NCI-H2227 treated with DMSO at 0.1 percent for 48 hours (cell line): ENCODE results near the gene MRPL33.
A peak's percentile ranks its signal among the peaks of the same experiment; 100 is the strongest.
"Not testable (repeated sequence)": the region's sequence is repeated elsewhere in the genome, so short reads cannot be mapped to it uniquely, and the experiment has no call there.

ENCODE experiments used
- DNase-seq: peaks from one replicate; lab custom pipeline; 2025; lab: John Stamatoyannopoulos, UW

MRPL33 gene

DNA sequence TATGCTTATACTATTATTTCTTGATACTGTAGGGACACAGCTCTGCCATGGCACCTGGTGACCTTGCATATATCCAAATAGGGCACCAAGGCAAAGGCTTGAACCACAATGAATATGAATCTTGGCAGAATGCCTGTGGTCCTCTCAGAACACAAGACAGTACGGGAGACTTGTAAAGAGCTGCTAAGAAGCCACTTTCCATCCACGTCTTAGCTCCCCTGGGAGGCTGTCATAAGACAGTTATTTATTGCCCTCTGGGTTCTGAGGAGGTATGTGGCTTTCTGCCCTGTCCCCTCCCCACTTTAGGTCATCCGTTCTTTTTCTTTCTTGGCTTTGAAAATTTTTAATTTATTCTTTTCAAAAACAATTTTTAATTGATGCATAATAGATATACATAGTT lies 29.8 kb upstream of the MRPL33 start:
- DNase-seq = no peak

GRCh38 chr2:27742571-27742970 lies 28.9 kb upstream of the MRPL33 start:
- DNase-seq = no peak

GRCh38 chr2:27745494-27745893 lies 26.0 kb upstream of the MRPL33 start:
- not testable (repeated sequence) for DNase-seq

DNA sequence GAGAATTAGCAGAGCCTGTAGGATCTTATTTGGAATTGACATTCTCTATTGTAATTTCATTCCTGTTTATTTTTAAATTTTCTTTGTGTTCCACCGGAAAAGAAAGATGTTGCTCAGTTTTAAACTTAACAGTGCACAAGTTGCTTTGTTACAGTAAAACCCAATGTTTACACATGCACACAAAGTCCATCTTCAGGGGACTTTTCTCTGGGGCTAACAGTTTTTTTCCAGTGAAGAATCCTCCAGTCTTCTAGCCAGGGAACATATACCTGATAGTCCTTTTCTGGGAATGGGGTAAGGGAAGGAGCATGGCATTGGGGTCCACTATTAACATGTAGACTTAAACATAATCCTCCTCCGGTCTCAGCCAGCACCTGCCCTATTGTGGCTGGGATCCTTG lies 25.2 kb upstream of the MRPL33 start:
- DNase-seq = no peak

GRCh38 chr2:27747827-27748352 lies 23.6 kb upstream of the MRPL33 start:
- DNase-seq = no peak

DNA sequence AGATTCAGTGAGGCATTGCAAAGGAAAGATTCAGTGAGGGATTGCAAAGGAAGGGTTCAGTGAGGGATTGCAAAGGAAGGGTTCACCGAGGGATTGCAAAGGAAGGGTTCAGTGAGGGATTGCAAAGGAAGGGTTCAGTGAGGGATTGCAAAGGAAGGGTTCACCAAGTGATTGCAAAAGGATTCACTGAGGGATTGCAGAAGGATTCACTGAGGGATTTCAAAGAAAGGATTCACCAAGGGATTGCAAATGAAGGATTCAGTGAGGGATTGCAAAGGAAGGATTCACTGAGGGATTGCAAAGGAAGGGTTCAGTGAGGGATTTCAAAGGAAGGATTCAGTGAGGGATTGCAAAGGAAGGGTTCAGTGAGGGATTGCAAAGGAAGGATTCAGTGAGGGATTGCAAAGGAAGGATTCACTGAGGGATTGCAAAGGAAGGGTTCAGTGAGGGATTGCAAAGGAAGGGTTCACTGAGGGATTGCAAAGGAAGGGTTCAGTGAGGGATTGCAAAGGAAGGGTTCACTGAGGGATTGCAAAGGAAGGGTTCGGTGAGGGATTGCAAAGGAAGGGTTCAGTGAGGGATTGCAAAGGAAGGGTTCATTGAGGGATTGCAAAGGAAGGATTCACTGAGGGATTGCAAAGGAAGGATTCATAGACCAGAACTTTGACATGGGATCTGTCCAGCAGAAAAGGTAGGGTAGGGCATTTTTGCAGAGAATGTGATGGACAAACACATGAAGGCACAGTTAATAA lies 22.5 kb upstream of the MRPL33 start:
- DNase-seq = not testable (repeated sequence)

DNA sequence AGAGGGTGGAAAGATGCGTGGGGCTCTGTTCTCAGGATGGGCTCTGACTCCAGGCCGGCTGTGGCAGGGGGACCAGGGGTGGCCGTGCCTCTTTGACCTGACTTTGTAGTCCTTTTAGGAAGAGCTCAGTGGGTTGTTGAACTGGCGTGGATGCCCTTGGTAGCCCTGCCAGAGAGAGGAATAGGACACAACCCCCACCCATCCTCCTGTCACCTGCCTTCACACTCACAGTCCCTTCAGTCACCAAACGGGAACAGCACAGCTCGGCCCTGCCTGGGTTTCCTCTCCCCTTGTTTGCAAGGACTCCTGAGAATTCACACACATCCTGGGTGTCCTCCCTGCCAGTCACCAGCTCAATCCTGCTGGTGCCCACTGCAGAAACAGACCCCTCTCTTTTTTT lies 20.1 kb upstream of the MRPL33 start:
- no peak for DNase-seq

DNA sequence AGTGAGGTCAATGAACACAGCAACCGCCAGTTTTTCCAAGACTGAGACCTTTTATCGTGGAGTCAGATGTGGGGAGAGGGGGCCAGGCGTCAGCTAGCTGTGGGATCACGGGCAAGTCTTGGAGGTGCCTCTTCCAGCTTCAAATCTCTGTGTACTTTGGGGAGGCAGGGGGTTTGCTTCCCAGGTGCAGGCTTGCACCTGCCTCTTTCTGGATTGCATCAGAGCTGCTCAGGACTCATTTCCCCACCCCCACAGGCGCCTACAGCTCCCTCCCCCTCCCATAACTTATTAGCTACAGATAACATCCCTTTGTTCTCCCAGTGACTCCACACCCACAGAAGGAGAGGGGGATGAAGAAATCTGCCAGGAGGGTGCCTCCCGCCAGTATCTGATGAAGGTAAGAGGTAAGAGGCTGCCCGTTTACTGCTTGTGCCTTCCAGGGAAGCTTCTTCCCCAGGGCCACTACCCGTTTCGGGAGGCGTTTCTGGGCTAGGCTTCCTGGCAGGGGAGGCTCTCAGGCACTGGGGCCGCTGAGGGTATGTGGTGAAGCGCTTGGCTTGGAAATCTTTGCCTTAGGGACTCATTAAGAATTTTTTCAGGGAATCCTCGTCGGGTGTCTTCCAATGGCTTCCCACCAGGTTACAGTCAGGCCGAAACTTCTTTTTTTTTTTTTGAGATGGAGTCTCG lies 18.8 kb upstream of the MRPL33 start:
- DNase-seq = no peak

GRCh38 chr2:27754138-27754588 lies 17.4 kb upstream of the MRPL33 start:
- DNase-seq = no peak

DNA sequence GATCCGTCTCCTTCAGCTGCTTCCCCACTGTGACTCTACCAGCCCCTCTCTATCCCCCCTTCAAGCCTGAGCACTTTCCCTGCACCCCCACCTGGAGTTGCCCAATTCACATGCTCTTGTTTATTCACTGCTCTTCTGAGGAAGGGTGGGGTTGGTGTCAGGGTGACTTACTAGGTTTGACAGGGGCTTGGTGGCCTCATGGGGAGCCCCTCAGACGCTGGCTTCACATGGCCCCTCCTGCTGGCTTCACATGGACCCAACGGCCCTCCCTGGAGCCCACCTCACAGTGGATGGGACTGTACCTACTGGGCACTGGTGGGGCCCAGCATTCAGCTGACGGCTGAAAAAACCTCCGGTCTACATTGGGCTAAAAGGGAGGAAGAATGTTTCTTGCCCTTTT lies 16.7 kb upstream of the MRPL33 start:
- no peak for DNase-seq

DNA sequence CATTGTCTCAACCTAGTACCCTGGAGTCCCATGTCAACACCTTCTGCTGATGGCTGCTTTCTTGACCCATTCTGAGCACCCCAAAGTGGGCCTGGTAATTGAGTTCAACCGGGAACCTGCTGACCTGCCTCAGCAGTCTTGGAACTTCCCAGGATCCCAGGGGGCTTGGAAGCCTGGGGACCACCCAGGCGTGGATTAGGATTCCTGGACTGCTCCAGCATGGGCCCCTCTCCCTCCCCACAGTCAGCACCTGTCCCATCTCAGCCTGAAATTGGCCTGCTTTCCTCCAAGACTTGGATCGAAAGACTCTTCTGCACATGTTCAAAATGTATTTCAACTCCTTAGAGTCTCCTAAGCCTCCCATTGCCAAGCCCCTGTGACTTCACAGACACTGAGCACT lies 15.4 kb upstream of the MRPL33 start:
- DNase-seq = no peak

DNA sequence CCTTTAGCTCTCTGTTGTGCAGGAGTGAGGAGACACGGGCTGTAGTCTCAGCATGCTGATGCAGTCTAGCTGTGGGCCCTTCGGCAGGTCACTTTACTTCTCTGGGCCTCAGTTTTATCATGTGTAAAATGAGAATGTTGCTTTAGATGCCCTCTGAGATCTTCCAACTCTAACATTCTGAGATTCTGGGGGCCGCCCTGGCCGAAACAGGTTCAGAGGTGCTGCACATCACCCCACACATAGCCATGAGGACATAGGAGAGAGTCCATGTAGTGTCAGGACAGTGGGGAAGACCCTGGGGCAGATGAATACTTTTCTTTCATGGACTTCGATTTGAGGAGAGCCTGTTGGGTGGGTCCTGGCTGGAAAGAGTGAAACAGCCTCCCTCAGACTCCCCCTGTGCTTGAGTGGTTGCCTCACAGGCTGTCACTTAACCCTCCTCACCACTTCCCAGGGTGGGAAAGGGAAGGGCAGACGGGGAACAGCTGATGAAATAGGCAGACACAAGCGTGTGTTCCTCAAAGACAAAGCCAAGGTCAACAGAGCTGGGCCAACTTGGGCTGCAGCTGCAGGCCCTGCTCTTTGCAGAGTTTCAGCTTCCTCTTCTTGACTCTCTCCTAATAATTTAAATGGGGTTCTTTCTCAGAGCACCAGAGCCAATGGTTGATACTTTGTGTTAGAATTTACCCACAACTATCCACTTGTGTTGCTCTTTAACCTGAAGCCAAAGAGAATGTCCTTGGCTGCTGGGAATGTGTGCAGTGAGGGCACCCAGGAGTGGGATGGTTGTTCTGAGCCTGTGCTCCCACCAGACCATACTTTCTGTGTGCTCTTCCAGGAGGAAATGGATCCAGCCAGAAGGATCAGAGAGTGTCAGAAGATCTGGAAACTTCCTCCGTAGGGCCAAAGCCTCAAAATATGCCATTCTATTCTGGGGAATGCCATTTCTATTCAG lies 14.7 kb upstream of the MRPL33 start:
- DNase-seq = no peak

DNA sequence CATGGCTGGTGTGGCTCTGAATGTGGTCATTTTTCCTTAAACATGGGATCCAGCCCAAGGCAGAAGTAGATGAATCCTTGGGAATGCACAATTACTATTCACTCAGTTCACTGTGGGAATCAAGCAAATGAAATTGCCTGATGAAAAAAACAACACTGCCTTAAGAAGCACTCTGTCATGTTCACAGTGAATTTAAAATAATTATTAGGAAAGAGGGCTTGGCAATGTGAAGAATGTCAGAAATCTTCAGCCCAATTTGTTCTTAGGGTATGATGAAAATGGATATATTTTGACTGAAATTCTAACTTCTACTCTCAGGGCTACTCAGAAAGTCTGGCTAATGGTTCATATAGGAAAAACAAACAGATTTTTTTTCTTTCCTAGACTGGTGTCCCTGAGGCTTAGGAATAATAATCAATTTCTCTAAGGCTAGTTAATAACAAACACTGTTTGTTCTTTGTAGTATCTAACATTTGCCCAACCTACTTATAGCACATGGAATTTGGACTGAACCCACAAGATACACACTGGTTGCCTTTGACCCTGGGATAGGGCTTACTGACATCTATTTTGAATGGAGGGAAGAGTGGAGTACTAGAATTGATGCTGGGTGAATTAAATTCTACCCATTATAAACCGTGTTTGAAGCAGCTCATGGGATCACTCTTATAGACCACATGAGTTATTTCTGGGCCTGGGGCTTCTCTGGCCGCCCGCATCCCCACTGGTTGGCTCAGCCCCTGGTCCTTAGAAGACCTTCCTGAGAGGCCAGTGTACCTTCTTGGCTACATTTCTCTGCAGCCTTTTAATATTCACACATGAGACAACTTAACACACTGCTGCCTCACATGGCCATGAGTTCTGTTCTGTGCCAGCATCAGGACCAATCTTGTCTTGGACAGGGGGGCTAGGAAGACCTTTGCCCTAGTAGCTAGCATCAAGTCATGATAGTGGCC lies 8.3 kb upstream of the MRPL33 start:
- no peak for DNase-seq

DNA sequence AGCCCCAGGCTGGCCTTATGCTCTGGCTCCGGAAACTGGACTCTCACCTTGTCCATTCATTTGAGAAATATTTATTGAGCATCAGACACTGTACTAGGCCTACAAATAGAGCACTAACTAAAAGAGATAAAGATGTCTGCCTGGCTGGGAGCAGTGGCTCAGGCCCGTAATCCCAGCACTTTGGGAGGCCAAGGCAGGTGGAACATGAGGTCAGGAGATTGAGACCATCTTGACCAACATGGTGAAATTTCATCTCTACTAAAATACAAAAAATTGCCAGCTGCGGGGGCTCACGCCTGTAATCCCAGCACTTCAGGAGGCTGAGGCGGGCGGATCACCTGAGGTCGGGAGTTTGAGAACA lies 7.6 kb upstream of the MRPL33 start:
- DNase-seq = no peak

- not testable (repeated sequence) for DNase-seq
These were observed 7.0 kb upstream of the MRPL33 start for GRCh38 chr2:27764526-27764925.

GRCh38 chr2:27765621-27766286 lies 5.8 kb upstream of the MRPL33 start:
- DNase-seq = peak; percentile 53

- no peak for DNase-seq
These were observed 5.2 kb upstream of the MRPL33 start for GRCh38 chr2:27766287-27766661.

DNA sequence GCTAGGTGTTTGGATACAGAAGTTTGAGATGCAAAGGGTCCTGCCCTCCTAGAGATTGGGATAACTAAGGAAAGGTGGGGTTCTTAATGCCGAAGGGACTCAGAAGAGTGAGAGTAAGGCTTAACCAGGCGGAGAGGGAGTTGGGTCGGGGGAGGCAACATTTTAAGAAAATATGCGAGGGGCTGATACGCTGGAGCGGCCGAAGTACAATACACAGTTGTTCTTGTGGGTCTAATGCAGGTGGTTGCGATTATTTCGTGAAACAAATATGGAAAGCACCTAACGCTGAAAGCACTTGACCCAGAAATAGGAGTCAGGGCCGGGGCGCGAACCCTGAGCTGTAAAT lies 344 bp upstream of the MRPL33 start:
- DNase-seq = no peak

DNA sequence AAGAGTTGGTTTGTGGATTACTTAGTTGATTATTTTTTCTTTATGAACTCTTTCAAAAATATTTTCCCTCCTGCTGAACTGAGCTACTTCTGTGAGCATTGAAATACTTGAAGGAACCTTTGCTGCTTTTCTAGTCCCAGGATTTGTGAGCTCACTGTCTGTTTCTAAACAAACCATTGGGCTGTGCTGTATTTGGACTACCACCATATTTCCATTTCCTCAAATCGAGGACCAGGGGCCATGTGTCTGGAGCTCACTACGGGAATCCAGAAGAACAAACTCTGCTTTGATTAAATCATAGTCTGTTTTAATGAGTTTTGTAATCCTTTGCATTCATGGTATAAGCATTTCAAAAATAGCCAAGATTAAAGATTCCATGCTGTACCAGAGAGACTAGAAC lies 1.3 kb downstream of the MRPL33 start:
- no peak for DNase-seq

DNA sequence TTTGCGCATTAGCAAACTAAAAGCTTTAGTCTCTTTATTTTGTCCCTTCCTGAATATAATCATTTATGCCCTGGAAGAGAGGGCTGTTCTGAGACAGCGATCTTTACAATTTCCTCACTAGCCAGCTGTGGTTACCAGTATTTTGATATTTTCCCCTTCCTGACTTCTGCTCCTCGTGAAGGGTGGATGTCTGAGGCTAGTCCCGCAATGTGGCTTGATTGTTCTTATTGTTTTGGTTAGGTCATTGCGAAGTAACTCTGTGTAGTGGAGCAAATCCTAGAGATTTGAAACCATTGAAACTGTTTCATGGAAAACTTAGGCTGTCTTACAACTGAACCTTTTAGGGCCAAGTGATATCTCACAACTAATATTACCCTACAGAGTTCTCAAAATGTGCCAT lies 2.4 kb downstream of the MRPL33 start:
- DNase-seq = no peak

- DNase-seq = no peak
These were observed 4.6 kb downstream of the MRPL33 start for GRCh38 chr2:27776097-27776496.
